Activated CD4-positive, CD25-positive, alpha-beta regulatory T cell treated with anti-CD3 and anti-CD28 coated beads, Interleukin-2, amount 50 U/mL, for 72 hours (primary cell): Measurements from ENCODE around the gene ARHGAP15.

Experiments used
- DNase-seq: peaks from one replicate; pipeline ENCODE4 v3.0.0; 2021

The ARHGAP15 gene

DNA sequence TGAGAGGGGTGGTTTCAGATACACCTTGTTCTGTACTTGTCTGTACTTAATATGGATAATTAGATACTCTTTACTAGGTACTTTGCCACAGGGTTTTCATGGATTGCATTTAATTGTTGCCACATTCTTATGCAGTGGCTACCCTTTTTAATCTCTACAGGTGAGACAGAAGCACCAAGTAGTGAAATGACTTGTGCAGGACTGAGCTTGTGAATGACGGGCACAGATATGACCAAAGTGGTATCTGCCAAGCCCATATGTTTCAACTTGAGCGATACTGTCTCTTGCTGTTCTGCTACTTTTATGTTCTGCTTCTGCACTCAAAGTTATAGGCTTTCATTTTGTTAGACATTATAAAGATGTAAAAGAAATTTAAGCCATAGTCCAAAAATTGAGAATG lies 288.2 kb downstream of the ARHGAP15 start:
- no peak for DNase-seq

DNA sequence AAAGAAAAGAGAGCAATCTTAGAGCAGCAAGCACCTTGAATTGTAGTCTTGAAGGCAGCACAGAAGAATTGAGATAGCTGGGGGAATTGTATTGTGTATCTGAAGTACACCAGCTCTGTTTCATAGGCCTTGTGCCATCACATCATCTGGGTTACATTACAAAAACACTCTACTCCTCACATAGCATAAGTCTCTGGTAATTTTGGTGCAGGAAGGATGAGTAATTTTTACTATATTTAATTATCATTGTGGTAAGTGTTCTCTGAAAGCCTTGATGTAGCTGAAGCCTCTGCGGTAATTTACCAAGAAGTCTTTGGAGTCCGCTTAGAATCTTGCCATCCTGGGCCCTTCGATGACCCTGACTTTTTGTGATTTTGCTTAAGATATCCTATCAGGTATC lies 291.1 kb downstream of the ARHGAP15 start:
- no peak for DNase-seq

- no peak for DNase-seq
Observed at GRCh38 chr2:143422681-143423080, 293.5 kb downstream of the ARHGAP15 start.

GRCh38 chr2:143425896-143426295 lies 296.7 kb downstream of the ARHGAP15 start:
- DNase-seq, result no peak

- no peak for DNase-seq
Observed at GRCh38 chr2:143426296-143426695, 297.1 kb downstream of the ARHGAP15 start.

DNA sequence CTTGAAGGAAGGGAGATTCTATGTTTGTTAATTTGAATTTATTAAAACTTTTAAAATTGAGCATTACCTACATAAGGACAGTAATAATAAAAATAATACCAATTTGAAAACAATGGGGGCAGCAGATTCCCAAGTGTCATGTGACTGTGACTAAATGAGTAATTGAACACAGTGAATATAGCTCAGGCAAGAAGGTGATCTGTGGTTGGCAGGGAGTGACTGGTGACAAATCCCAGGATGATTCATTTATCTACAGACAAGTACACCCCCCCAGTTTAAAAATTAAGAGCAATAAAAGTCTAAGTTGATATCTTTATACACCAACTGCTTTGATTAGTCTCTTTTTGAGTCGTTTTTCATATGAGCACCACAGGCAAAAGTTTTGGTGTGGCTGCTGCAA lies 299.5 kb downstream of the ARHGAP15 start:
- DNase-seq, result no peak

DNA sequence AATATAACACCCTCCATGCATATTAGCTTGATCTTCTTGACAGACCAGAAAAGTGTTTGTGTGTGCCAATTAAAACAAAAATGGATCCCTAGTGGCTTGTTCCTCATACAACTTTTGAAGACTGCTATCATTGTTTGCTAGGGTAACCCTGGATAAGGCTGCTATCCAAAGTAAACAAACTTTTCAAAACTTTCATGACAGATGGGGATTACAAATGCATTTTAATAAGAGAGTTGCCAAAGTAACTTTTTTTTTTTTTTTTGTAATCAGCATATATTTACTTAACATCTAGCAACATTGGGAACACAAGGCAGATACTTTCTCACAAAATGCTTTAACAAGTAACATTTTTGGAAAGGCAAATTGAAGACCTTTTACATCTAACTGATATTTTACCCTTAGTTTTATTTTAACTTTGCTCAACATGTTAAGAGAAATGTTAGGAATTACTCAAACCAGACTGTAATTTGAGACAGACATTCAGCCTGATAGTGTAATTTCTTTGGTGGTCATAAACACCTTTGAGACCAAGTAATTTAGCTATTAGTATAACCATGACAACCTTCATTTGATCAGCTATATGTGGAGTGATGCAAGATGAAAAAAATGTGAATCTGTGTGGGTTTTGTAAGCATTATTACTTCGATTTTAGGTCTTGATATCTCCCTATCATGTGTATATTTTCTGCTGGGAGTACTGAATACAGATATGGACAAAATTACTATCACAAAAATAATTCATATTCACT lies 300.9 kb downstream of the ARHGAP15 start:
- DNase-seq, result no peak

- no peak for DNase-seq
Observed at GRCh38 chr2:143431316-143431715, 302.1 kb downstream of the ARHGAP15 start.

GRCh38 chr2:143433251-143433650 lies 304.0 kb downstream of the ARHGAP15 start:
- DNase-seq, result no peak

DNA sequence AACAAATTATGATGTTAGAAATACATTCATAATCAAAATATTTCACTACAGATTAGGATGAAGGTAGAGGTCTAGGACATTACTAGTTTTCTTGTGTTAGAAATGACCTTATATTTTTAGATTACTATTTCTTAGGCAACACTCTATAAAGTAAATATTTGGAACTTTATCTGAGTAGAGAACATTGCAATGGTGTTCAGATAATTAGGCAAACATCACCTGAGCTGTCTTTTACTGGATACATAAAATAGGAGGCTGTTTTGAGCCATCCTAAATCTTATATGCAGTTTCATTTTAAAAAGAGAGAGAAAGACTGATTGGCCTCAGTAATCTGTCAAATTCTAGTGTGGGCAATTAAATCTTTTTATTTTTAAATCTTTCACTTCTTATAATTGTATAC lies 304.6 kb downstream of the ARHGAP15 start:
- no peak for DNase-seq

GRCh38 chr2:143434445-143434844 lies 305.2 kb downstream of the ARHGAP15 start:
- DNase-seq, result no peak

DNA sequence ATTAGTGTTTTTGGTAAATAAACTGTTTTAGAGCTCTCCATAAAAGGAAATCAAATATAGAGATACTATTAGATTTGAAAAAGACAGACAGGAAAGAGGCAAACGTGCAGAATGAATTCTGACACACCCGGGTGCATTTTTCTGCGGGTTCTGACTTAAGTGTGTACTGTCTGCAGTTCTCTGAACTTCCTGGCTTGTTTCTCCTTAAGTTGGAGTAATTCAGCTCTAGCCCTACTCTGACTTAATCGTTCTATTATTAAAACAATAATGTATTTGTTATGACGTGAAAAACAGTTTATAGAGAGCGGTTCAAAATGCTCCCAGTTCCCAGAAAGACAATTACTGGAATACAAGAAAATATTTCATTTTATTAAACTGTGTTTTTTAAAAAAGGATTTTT lies 305.9 kb downstream of the ARHGAP15 start:
- DNase-seq, result no peak

DNA sequence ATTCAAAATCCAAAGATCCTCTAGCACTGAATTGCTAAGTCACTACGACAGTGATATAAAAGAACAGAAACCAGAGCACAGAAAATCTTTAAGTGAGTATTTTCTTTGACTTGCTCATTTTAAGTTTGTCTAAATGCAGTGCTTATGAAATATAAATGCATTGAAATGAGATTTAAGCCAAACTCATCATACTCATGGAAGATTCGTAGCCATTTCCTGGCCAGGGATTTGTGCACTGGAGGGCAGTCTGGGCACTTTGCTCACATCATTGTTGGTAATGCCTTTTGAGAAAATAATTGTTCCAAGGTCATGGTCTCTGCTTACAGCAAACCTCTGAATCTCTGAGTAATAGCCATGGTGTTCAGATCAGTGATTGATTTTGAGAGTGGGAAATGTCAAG lies 307.7 kb downstream of the ARHGAP15 start:
- no peak for DNase-seq

DNA sequence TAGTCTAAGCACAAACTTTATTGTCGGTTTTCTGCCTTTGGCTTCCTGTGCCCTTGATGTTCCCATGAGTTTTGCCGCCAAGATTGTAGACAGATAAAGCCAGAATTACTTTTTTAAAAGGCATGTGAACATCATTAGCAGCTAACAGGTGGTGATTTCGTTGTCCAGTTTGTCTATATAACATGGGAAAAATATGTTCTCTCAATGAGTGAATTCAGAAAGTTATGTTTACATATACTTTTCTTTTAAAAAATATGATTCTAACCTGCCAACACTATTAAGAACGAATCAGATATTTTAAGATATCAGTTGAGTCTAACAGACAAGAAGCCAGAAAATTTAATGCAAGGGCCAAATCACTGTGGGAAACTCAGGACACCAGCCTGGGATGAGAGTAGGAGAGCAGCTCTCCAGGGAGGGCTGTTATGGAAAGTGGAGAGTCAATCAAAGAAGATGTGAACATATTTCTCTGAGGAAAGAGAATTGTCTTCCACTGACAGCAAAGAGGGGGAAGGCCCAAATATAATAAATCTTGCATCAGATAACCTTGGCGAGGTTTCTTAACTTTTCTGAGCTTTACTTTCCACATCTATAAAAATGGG lies 311.3 kb downstream of the ARHGAP15 start:
- DNase-seq, result no peak

DNA sequence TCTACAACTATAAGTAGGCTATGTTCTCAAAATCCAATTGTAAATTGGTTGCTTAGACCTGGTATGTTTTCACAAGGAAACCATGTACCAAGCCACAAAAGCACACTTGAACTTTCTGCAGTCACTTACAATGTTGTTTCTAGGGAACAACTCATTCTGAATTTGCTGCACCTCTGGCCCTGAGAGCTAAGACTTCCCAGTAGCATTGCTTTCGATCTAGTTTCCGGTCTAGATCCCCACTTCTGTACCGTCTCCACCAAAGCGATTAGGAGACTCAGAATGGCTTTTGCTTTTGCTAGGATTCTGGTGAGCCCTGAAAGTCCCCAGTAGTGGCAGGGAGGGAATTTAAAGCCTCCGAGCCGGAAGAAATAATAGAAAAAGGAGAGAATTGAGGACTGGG lies 313.0 kb downstream of the ARHGAP15 start:
- DNase-seq, result no peak

DNA sequence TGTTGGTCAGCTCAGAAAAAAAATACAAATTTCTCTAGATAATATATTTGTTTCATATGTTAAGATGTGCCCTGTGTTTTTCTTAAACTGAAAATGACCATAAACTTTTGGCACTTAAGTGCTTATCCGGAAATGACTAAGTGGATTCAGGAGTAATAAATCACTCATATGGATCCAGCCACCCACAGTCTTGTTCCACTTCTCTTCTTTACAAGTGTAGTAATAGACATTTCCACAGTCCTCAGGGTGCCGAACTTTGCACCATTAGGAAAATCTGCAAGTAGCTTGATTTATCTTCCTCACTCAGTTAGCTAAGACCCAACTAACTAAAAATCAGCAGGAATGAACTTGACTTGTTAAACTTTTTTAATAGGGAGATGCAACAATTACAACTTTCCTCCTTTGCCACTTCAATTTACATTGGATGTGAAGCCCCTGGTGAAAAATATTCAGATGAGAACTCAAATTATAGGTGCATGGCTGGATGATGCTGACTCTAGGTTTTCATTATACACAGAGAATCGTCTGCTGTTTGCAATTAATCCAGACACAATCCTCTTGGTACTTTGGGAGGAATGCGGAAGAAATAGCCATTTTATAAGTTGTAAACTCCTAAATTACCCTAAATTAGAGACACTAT lies 322.5 kb downstream of the ARHGAP15 start:
- DNase-seq, result no peak

DNA sequence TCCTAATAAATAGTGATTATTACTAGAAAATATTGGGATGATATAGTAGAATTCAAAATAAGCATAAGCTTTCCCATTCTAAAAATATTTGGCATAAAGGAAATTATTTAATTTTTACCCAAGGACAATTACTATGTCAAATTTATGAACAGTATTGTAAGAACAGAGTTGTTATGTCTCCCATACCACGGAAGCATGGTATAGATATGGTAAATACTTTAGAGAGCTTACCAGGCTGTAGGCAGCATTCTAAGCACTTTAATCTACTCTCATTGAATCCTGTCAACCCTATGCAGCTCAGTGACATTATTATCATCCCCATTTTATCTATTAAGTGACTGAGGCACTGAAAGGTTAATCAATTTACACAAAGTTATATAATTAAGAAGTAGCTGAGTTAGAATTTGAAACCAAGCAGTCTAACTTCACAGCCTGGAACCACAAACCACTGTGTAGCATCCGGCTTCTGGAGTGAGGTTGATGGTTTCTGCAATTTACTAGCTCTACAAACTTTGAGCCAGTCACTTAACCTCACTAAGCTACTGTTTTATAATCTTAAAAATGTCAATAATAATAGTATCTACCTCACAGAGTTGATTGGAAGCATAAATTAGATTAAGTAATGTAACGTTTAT lies 323.7 kb downstream of the ARHGAP15 start:
- no peak for DNase-seq

DNA sequence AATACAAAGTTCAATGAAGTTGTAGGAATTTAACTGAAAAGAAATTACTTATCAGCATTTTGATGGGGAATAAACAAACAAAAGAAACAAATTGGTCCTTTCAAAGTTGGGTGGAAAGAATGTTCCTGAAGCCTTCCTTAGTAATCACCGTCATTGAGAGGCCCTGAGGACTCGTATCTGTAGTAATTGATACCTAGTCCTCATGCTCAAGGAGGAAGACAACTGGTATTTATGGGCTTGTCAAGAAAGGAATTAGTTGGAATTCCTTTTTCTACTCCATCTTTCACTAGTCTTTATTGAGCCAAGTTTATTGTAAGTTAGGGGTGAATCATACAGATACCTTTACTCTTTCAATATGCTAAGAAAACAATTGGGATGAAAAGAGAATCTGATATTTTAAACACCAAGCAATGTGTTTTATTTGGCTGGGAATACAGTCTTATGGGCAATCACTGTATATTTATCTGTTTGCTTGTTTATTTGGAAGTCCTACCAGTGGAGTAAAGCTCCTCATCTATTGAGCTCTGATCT lies 324.8 kb downstream of the ARHGAP15 start:
- DNase-seq, result no peak

DNA sequence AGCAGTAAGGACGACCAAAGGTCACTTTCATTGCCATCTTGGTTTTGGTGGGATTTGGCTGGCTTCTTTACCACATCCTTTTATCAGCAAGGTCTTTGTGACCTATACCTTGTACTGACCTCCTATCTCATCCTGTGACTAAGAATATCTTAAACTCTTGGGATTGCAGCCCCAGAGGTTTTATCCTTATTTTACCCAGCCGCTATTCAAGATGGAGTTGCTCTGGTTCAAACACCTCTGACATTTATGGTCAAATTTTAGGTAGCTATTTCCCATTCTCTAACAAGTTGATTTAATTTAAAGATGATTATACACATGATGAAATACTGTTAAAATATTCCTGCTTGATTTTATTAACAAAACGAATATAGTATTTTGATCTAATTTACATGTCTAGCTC lies 326.1 kb downstream of the ARHGAP15 start:
- no peak for DNase-seq

DNA sequence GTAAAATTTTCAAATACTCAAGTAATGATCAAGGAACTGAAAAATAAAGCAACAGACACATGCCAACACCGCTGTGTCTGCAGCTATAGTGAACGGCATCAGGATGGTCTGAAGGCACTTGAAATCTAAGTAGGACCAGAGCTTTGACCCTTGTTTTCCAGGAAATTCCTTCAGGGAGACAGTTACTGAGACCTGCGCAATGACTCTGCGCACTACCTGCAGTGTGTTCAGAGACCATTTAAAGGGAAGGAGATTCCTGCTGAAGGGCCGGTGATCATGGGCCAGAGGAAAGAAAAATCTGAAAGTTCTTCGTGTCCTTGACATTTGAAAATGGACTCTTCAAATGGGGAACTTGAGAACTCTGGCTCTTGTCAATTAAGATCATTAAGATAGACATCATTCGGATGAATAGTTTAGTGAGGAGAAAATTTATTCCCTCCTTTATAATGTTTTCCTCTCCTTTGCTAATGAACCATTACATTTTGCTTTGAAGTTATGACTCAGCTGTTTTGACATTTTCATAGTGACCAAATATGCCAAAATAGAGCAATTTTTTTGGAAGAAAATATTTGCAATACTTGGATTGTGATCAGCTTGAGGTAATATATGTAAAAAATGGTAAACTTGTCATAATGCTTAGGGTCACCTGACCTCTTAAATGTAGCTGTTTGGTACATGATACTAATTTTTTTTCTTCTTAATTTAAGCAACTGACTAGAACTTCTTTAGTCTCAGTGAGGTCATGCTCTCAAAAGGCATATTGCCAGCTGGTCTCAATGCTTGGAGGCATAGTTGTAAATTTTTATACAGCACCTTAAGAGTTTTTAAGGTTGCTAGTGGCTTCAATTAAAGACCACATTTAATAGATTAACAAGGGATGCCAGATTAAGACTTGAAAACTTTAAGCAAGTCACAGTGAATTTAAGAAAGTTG lies 329.3 kb downstream of the ARHGAP15 start:
- DNase-seq, result no peak

GRCh38 chr2:143460382-143460781 lies 331.2 kb downstream of the ARHGAP15 start:
- DNase-seq, result no peak

GRCh38 chr2:143463719-143464118 lies 334.5 kb downstream of the ARHGAP15 start:
- no peak for DNase-seq

DNA sequence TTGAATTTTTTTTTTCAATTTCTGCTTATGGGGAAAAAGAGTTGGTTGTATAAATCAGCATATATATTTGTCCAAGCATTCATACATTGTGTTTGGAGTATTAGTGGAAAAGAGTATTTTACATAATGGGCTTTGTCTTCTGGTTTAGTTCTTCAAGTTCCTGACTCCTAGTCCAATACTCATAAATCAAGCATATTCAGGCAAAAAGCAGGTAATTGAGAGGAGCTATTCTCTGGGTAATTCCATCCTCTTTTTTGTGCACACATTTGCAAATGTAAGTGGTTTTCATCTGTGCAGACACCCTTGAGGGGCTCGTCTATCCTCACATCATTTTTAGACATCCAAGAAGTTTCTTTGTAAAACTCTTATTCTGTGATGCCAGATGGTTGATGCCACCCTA lies 337.2 kb downstream of the ARHGAP15 start:
- no peak for DNase-seq
